GM12873 (cell line): ENCODE data around the gene NAV3.

Experiments
- CTCF ChIP-seq: IDR thresholded peaks from 2 replicates; pipeline ENCODE4 v1.5.1; 2012; ENCODE audit warnings: low read depth, mild to moderate bottlenecking, moderate library complexity, low read length, control low read depth; ENCODE audit not compliant: insufficient read depth; ENCODE audit errors: missing control alignments

NAV3 gene

GRCh38 chr12:77817276-77817675 is 13.4 kb upstream of the NAV3 start:
- no peak for TF ChIP-seq CTCF

GRCh38 chr12:77818351-77818750 is 12.3 kb upstream of the NAV3 start:
- TF ChIP-seq CTCF = no peak

GRCh38 chr12:77821699-77822203 is 8.9 kb upstream of the NAV3 start:
- TF ChIP-seq CTCF = no peak

- TF ChIP-seq CTCF = no peak
Measured at GRCh38 chr12:77833329-77833728, 2.6 kb downstream of the NAV3 start.

GRCh38 chr12:77834618-77835017 is 3.9 kb downstream of the NAV3 start:
- no peak for TF ChIP-seq CTCF

- TF ChIP-seq CTCF = no peak
Measured at GRCh38 chr12:77835969-77836368, 5.3 kb downstream of the NAV3 start.

GRCh38 chr12:77837876-77838291 is 7.2 kb downstream of the NAV3 start:
- no peak for TF ChIP-seq CTCF
